Fibroblast of skin of right quadriceps (primary cell): Measurements from ENCODE around the gene CSMD2.
A peak's percentile ranks its signal among the peaks of the same experiment; 100 is the strongest.

Source experiments
- DNase-seq: peaks from one replicate; pipeline ENCODE4 v3.0.0-alpha.2; 2013

The CSMD2 gene

GRCh38 chr1:33575324-33575879 is 589.6 kb downstream of the CSMD2 start:
- DNase-seq, result no peak

GRCh38 chr1:33573661-33574060 is 591.4 kb downstream of the CSMD2 start:
- DNase-seq, result no peak

DNA sequence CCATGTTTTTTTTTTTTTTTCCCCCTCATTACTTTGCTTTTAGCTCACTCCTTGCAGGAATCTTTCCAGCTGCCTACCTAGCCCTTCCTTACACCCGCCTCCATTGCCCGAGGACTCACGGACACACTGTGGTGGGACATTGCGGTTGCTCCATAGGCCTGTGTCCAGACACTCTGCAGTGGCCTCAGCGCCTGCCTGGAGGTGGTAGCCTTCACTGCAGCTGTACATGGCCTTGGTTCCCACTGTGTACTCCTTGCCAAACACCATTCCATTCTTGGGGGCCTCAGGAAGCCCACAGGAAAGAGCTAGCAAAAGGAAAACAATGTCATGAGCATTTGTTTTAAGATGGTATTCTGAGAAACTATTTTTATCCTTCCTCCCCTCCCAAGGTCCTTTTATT is 592.6 kb downstream of the CSMD2 start:
- DNase-seq, result no peak

DNA sequence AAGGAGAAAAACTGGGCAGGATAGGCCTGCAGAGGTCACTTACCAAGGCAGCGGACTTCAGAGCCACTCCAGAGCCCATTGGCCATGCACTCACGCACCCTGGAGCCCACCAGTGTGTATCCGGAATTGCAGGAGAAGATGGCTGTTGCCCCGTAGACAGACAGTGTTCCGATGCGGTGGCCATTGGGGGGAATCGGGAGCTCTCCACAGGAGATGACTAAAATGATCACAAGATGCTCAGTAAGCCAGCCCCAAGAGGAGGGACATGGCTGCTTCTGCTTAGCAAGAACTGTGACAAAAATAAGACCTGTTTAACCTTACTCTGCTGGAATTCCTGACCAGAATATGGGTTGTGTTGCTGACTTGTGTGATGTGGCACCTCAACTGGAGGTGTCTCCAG is 595.7 kb downstream of the CSMD2 start:
- no peak for DNase-seq

GRCh38 chr1:33563699-33564098 is 601.3 kb downstream of the CSMD2 start:
- DNase-seq, result no peak

DNA sequence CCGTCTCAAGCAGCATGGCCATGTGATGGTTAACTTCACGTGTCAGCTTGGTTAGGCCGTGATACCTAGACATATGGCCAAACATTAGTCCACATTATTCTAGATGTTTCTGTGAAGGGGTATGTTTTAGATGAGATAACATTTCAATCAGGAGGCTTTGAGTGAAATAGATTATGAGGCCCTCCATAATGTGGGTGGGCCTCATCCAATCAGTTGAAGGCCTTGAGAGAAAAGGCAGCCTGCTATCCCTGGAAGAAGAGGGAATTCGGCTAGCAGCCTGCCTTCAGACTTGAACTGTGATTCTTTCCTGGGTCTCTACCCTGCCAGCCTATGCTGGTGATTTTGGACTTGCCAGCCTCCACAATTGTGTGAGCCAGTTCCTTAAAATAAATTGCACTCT is 602.5 kb downstream of the CSMD2 start:
- DNase-seq, result no peak

- DNase-seq, result no peak
Measured at GRCh38 chr1:33561576-33561975, 603.5 kb downstream of the CSMD2 start.

GRCh38 chr1:33560680-33561079 is 604.4 kb downstream of the CSMD2 start:
- peak; percentile 29 for DNase-seq

- no peak for DNase-seq
Measured at GRCh38 chr1:33548721-33549120, 616.3 kb downstream of the CSMD2 start.

DNA sequence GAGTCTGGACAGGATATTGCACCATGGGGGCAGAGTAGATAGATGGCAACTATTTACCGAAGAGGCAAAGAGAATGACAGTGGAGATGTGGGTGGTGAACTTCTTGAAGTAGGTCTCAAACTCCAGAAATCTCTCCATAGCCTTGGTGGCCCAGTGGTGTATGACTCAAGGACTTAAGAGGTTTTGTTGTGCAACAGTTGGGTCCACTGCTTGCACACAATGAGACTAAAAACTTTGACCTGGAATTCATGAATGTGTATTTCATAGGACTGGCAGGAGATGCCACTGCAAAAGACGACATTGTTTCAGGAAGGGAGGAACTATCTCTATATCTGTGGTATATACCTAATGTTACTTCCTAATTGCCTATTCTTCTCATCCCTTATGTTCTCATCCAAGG is 616.7 kb downstream of the CSMD2 start:
- DNase-seq, result no peak

GRCh38 chr1:33547576-33547975 is 617.5 kb downstream of the CSMD2 start:
- no peak for DNase-seq

GRCh38 chr1:33541966-33542365 is 623.1 kb downstream of the CSMD2 start:
- DNase-seq, result no peak

DNA sequence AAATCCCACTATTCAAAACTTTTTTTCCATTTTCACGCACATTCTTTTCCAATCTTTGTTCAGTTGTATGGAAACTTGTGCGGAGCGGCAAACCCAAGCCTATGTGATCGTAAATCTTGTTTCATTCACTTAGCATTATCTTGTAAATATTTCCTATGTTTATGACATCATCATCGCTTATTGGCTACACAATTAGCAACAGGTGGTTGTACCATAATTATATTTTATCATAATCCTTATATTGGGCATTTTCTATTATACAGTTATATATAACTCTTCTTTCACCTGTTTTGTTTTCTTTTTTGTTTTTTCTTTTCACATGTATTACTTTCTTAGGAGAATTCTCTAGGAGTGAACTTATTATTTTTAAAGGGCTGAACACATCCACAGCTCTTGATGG is 627.1 kb downstream of the CSMD2 start:
- no peak for DNase-seq

DNA sequence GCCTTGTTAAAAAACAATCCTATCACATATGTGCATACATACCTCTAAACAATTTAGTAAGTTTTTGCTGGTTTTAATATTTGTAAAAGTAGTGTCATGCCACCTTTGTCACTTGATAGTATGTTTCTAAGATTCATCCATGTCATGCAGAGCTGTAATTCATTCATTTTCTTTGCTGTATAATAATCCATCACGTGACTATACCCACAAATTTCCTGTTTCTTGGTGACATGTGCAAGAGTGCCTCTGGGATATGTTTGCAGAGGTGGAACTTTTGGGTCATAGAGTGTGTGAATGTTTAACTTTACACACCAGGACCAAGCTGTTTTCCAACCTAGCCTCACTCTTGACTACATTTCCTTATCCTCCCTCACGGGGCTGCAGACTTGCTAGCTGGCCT is 629.7 kb downstream of the CSMD2 start:
- no peak for DNase-seq

- no peak for DNase-seq
Measured at GRCh38 chr1:33532936-33533335, 632.1 kb downstream of the CSMD2 start.

GRCh38 chr1:33532250-33532649 is 632.8 kb downstream of the CSMD2 start:
- DNase-seq, result no peak

GRCh38 chr1:33529957-33530356 is 635.1 kb downstream of the CSMD2 start:
- no peak for DNase-seq

- no peak for DNase-seq
Measured at GRCh38 chr1:33527934-33528333, 637.1 kb downstream of the CSMD2 start.

GRCh38 chr1:33524586-33524985 is 640.4 kb downstream of the CSMD2 start:
- DNase-seq, result no peak

- no peak for DNase-seq
Measured at GRCh38 chr1:33519240-33519884, 645.7 kb downstream of the CSMD2 start.

DNA sequence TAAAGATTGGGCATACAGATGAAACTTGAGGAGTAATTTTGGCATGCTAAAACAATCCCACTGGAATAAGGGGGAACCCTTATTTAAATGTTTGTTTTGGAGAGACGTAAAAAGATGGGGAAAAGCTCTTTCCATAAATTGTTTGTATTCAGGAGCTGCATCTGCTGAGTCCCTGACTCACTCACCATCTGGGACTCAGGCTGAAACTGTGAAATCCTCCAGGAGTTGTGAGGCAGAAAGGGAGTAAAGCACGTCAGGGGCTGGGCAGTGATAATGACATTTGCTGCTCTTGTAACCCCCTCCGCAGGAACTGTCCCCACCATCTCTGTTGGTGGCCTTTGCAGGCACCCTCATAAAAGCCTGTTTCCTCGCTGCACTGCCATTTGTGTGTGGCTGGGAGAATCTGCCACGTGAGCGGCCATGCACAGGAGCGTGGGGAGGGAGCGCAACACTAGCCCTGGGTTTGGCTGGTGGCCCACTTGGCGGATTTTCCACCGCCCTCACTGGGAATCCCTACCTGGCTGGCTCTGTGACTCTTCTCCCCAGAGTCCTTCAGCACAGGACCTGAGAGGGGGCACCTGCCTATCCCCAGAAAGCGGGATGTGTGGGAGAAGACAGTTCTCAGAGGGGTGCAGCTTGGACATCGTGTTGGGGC is 647.3 kb downstream of the CSMD2 start:
- DNase-seq, result no peak

DNA sequence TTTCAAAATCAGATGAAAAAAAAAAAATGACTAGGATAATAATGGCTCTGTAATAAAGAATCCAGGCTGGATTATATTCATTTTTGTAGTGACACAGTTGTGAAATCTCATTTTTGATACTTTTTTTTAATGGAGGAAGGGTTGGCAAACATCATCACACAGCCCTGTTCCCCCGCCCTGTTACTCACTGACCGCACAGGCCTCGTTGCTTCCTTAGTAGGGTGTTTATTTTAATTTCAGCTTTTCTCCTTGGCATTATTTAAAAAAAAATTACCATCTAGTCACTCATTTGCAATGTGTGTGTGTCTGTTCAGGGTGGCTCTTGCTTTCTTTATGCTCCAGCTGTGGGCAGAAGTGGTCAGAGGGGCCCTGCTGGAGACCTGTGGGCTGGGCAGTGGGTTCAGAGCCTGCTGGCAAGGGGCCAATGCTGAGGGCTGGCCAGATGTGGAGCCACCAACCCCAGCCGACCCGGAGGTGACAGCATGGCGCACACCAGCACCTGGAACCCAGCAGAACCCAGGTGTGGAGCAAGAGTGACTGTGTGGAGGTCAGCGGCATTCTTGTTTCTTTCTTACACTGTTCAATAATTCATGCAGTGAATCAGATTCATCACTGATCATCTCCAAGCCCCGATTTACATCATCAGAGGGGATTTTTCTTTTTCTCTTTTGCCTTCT is 648.0 kb downstream of the CSMD2 start:
- DNase-seq, result no peak

GRCh38 chr1:33516428-33516827 is 648.6 kb downstream of the CSMD2 start:
- no peak for DNase-seq

DNA sequence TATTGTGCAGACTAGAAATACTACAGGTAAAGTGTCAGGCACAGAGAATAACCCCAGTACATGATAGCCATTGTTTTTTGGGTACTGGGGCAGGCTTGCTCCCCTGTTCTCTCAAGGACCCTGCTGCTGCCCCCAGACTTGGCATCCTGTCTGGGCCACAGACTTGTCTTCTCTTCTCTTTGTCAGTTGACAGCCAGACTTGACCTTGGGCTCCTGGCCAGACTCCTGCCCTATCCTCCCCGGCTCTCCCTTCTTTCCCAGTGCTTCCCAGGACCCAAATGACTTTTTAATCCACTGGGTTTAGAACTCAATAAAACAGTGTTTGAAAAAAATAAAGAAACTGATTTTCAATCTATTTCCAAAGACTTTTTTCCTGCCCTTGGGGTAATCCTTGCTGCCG is 649.4 kb downstream of the CSMD2 start:
- no peak for DNase-seq
